H9 (cell line): ENCODE data around the gene ADGRB3. TPM values are rescaled to one million over a fixed set of nuclear protein-coding genes. Genes with fewer than 3 reads are reported as not detected.

Experiments used
- DNase-seq: peaks from one replicate; pipeline ENCODE4 v3.0.0-alpha.2; 2017
- H2AFZ ChIP-seq: one replicate; pipeline ENCODE4 v1.6.1; 2013; ENCODE audit warnings: mild to moderate bottlenecking, low read length, control low read depth, moderate library complexity
- H2AK5ac ChIP-seq: 2 replicates; pipeline ENCODE4 v1.6.1; 2013; ENCODE audit warnings: low read length, control low read depth, mixed read lengths; ENCODE audit not compliant: insufficient read length
- H2BK120ac ChIP-seq: one replicate; pipeline ENCODE4 v1.6.1; 2013; ENCODE audit warnings: low read depth, mild to moderate bottlenecking, low read length, control low read depth, inconsistent platforms; ENCODE audit not compliant: poor library complexity, severe bottlenecking
- H2BK12ac ChIP-seq: 2 replicates; pipeline ENCODE4 v1.6.1; 2013; ENCODE audit warnings: low read length, control low read depth, mixed read lengths, low read depth; ENCODE audit not compliant: insufficient read length
- H2BK15ac ChIP-seq: 2 replicates; pipeline ENCODE4 v1.6.1; 2013; ENCODE audit warnings: low read depth, low read length, control low read depth
- H2BK20ac ChIP-seq: one replicate; pipeline ENCODE4 v1.6.1; 2013; ENCODE audit warnings: low read depth, mild to moderate bottlenecking, low read length, control low read depth, inconsistent platforms; ENCODE audit not compliant: poor library complexity, severe bottlenecking
- H2BK5ac ChIP-seq: 2 replicates; pipeline ENCODE4 v1.6.1; 2013; ENCODE audit warnings: low read length, control low read depth, mixed read lengths; ENCODE audit not compliant: insufficient read length
- H3K14ac ChIP-seq: 2 replicates; pipeline ENCODE4 v1.6.1; 2013; ENCODE audit warnings: low read length, control low read depth; ENCODE audit not compliant: insufficient read depth
- H3K18ac ChIP-seq: 2 replicates; pipeline ENCODE4 v1.6.1; 2013; ENCODE audit warnings: low read depth, mild to moderate bottlenecking, mixed read lengths, low read length, control low read depth; ENCODE audit not compliant: insufficient read length
- H3K23ac ChIP-seq: 2 replicates; pipeline ENCODE4 v1.6.1; 2013; ENCODE audit warnings: low read length, control low read depth, mixed read lengths, low read depth; ENCODE audit not compliant: insufficient read length
- H3K23me2 ChIP-seq: 2 replicates; pipeline ENCODE4 v1.6.1; 2013; ENCODE audit warnings: low read depth, mild to moderate bottlenecking, mixed read lengths, low read length, control low read depth; ENCODE audit not compliant: insufficient read length, poor library complexity, severe bottlenecking
- H3K27ac ChIP-seq: 2 replicates; pipeline ENCODE4 v1.5.1; 2013; ENCODE audit warnings: low read length, control low read depth, mixed read lengths, low read depth; ENCODE audit not compliant: insufficient read length
- H3K27me3 ChIP-seq: 2 replicates; pipeline ENCODE4 v1.6.1; 2013; ENCODE audit warnings: low read length, control low read depth, inconsistent platforms; ENCODE audit not compliant: insufficient read depth
- H3K4ac ChIP-seq: 2 replicates; pipeline ENCODE4 v1.6.1; 2013; ENCODE audit warnings: low read depth, mild to moderate bottlenecking, control low read depth, inconsistent platforms, low read length, moderate library complexity
- H3K4me1 ChIP-seq: 2 replicates; pipeline ENCODE4 v1.6.1; 2013; ENCODE audit warnings: low read length, control low read depth, inconsistent platforms; ENCODE audit not compliant: insufficient read depth
- H3K4me2 ChIP-seq: 2 replicates; pipeline ENCODE4 v1.6.1; 2013; ENCODE audit warnings: low read length, control low read depth, mixed read lengths; ENCODE audit not compliant: insufficient read length, insufficient read depth
- H3K56ac ChIP-seq: 2 replicates; pipeline ENCODE4 v1.6.1; 2013; ENCODE audit warnings: low read depth, mild to moderate bottlenecking, mixed read lengths, low read length, control low read depth; ENCODE audit not compliant: insufficient read length
- H3K79me1 ChIP-seq: 2 replicates; pipeline ENCODE4 v1.6.1; 2013; ENCODE audit warnings: low read depth, mild to moderate bottlenecking, moderate library complexity, low read length, control low read depth, inconsistent platforms; ENCODE audit not compliant: insufficient read depth, poor library complexity, severe bottlenecking
- H3K79me2 ChIP-seq: 2 replicates; pipeline ENCODE4 v1.6.1; 2013; ENCODE audit warnings: low read length, control low read depth, inconsistent platforms; ENCODE audit not compliant: insufficient read depth
- H3K9ac ChIP-seq: 2 replicates; pipeline ENCODE4 v1.6.1; 2013; ENCODE audit warnings: low read length, control low read depth, mixed read lengths; ENCODE audit not compliant: insufficient read length; ENCODE audit errors: extremely low read depth
- H3K9me3 ChIP-seq: one replicate; pipeline ENCODE4 v1.6.1; 2013; ENCODE audit warnings: low read depth, low read length, inconsistent platforms; ENCODE audit not compliant: control insufficient read depth
- H3T11ph ChIP-seq: one replicate; pipeline ENCODE4 v1.6.1; 2013; ENCODE audit warnings: mild to moderate bottlenecking, low read length, control low read depth, inconsistent platforms
- H4K20me1 ChIP-seq: one replicate; pipeline ENCODE4 v1.6.1; 2013; ENCODE audit not compliant: control insufficient read depth, insufficient read length, insufficient read depth
- H4K5ac ChIP-seq: 2 replicates; pipeline ENCODE4 v1.6.1; 2013; ENCODE audit warnings: low read depth, mild to moderate bottlenecking, mixed read lengths, low read length, control low read depth; ENCODE audit not compliant: insufficient read length
- H4K8ac ChIP-seq: replicated peaks from 2 replicates; pipeline ENCODE4 v1.6.1; 2013; ENCODE audit warnings: low read length, control low read depth, mixed read lengths, low read depth; ENCODE audit not compliant: insufficient read length
- H4K91ac ChIP-seq: 2 replicates; pipeline ENCODE4 v1.6.1; 2013; ENCODE audit warnings: low read depth, mild to moderate bottlenecking, moderate library complexity, mixed read lengths, low read length, control low read depth; ENCODE audit not compliant: insufficient read length
- H3K27ac Mint-ChIP-seq, 3 experiments: 2 replicates in 2 of 3; 3 replicates in 1 of 3; pipeline ENCODE4 v1.8.0; 2020 to 2021; ENCODE audit warnings: mixed read lengths in 3 of 3, mild to moderate bottlenecking in 1 of 3, moderate library complexity in 1 of 3
- H3K27me3 Mint-ChIP-seq: 2 replicates; pipeline ENCODE4 v1.8.0; 2021; ENCODE audit warnings: low read depth, mild to moderate bottlenecking, moderate library complexity, mixed read lengths
- H3K36me3 Mint-ChIP-seq, 3 experiments: 2 replicates in 2 of 3; 3 replicates in 1 of 3; pipeline ENCODE4 v1.8.0; 2020 to 2021; ENCODE audit warnings: low read depth in 3 of 3, mixed read lengths in 3 of 3; ENCODE audit not compliant: insufficient read depth in 1 of 3
- H3K4me1 Mint-ChIP-seq, 2 experiments: 2 replicates each; pipeline ENCODE4 v1.8.0; 2020; ENCODE audit warnings: mixed read lengths in 2 of 2
- H3K4me3 Mint-ChIP-seq, 2 experiments: 2 replicates in 1 of 2; 3 replicates in 1 of 2; pipeline ENCODE4 v1.8.0; 2020 to 2021; ENCODE audit warnings: mild to moderate bottlenecking in 2 of 2, mixed read lengths in 2 of 2, moderate library complexity in 1 of 2
- H3K9me3 Mint-ChIP-seq, 2 experiments: 2 replicates in 1 of 2; 3 replicates in 1 of 2; pipeline ENCODE4 v1.8.0; 2020; ENCODE audit warnings: mild to moderate bottlenecking in 2 of 2, mixed read lengths in 2 of 2, moderate library complexity in 1 of 2
- total RNA-seq: library from RNA; stranded (reverse); gene quantifications from 2 replicates; pipeline ENCODE4 v1.2.1, GENCODE V29; 2021
- TF ChIP-seq, protein P1 (sequence below): fragments of 200-600 bp; sonication (generic); conservative IDR thresholded peaks from 3 replicates; pipeline ENCODE4 v1.8.0; 2021; ENCODE audit warnings: antibody characterized with exemption, mild to moderate bottlenecking

Gene ADGRB3
- total RNA-seq, 1 experiment from 2014 or later, result 0.37 TPM

GRCh38 chr6:68852791-68853190 lies 217.7 kb downstream of the ADGRB3 start:
- Histone ChIP-seq H3K9me3 (peaks cover 4% of the 10 kb centered on the region), H2BK5ac (no peak overlapping the region), H3K14ac (no peak overlapping the region), H2AK5ac (no peak overlapping the region), H3K4me1 (no peaks in the 10 kb centered on the region), H2BK120ac (no peak overlapping the region), H2BK15ac (no peak overlapping the region), H3K27ac (no peak overlapping the region), H4K91ac (no peak overlapping the region), H2BK20ac (no peak overlapping the region), H2AFZ (no peak overlapping the region), H3K79me2 (no peaks in the 10 kb centered on the region), H2BK12ac (no peak overlapping the region), H4K20me1 (no peaks in the 10 kb centered on the region), H3K4ac (no peak overlapping the region), H3K18ac (no peak overlapping the region), H3K9ac (no peak overlapping the region), H4K8ac (no peak overlapping the region), H3T11ph (no peak overlapping the region), H3K4me2 (no peak overlapping the region), H3K56ac (no peak overlapping the region), H3K23ac (no peak overlapping the region), H3K27me3 (no peaks in the 10 kb centered on the region), H3K79me1 (no peaks in the 10 kb centered on the region), H3K23me2 (no peaks in the 10 kb centered on the region), H4K5ac (no peak overlapping the region)
- TF ChIP-seq, protein P1, sequence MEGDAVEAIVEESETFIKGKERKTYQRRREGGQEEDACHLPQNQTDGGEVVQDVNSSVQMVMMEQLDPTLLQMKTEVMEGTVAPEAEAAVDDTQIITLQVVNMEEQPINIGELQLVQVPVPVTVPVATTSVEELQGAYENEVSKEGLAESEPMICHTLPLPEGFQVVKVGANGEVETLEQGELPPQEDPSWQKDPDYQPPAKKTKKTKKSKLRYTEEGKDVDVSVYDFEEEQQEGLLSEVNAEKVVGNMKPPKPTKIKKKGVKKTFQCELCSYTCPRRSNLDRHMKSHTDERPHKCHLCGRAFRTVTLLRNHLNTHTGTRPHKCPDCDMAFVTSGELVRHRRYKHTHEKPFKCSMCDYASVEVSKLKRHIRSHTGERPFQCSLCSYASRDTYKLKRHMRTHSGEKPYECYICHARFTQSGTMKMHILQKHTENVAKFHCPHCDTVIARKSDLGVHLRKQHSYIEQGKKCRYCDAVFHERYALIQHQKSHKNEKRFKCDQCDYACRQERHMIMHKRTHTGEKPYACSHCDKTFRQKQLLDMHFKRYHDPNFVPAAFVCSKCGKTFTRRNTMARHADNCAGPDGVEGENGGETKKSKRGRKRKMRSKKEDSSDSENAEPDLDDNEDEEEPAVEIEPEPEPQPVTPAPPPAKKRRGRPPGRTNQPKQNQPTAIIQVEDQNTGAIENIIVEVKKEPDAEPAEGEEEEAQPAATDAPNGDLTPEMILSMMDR, result no peak
- Mint-ChIP-seq H3K9me3 (peaks cover 9 to 15% of the 10 kb centered on the region in 2 experiments), H3K27ac (no peak overlapping the region), H3K36me3 (peaks cover 7 to 19% (median 9%) of the 10 kb centered on the region in 3 experiments; a peak in 6 of 7 replicates), H3K27me3 (no peaks in the 10 kb centered on the region), H3K4me1 (peaks cover 0 to under 1% of the 10 kb centered on the region in 2 experiments; a peak in 2 of 4 replicates), H3K4me3 (no peak overlapping the region)
- no peak for DNase-seq
